Measurements from ENCODE around the gene CD6.

The CD6 gene

GRCh38 chr11:61026121-61027031 is 54.9 kb downstream of the CD6 start:
- peak; percentile 78 for DNase-seq (ENCODE audit: low spot score)

DNA sequence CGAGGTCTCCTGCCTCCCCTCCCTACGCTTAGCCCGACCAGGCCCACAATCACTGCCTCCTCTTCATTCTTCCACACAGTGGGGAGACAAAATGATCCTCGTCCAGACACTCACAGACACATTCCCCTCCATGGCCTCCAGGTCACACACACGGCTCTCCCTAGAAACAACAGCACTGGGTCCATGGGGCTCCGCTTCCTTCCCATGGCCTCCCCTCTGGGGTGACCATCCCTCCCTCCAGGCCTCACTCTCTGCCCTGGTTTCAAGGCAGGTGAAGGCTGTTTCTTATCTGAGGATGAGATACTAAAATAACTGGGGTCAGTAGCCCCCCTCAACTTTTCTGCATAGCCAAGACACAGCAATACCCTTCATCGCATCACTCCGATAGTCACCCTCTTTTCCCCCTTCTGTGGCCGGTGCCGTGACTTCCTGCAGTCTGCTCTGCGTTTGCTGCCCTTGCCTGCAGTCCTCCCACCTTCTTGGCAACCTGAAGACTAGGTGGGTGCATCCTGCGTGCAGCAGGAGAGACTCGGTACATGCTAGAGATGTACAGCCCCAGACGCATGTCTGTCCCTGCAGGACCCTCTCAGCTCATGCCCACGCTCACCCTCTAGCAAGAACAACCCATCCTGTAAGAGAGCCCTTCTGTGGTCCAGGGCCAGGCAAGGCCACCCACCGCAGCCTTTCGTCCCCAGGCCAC is 55.8 kb downstream of the CD6 start:
- DNase-seq (ENCODE audit: low spot score), result no peak

- peak; percentile 68 for DNase-seq (ENCODE audit: low spot score)
Observed at GRCh38 chr11:61028135-61028729, 56.8 kb downstream of the CD6 start.

GRCh38 chr11:61032824-61033223 is 61.3 kb downstream of the CD6 start:
- DNase-seq (ENCODE audit: low spot score), result no peak

- no peak for DNase-seq (ENCODE audit: low spot score)
Observed at GRCh38 chr11:61033417-61033816, 61.9 kb downstream of the CD6 start.

DNA sequence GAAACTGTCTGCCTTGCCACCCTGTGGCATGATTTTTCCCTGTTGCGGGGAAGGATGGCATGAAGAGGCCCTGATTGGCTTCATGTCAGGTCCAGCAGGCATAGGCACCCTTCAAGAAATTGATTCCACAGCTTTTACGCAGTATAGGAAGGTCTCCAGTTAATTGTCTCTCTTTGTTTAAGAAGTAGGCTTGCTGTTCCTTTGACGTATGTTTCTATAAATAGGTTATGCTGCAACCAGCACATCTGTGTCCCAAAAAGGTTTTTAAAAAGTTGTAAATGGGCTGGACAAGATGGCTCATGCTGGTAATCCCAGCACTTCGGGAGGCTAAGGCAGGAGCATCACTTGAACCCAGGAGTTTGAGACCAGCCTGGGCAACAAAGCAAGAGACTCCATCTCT is 62.6 kb downstream of the CD6 start:
- DNase-seq (ENCODE audit: low spot score), result no peak

- no peak for DNase-seq (ENCODE audit: low spot score)
Observed at GRCh38 chr11:61034704-61035525, 63.4 kb downstream of the CD6 start.

DNA sequence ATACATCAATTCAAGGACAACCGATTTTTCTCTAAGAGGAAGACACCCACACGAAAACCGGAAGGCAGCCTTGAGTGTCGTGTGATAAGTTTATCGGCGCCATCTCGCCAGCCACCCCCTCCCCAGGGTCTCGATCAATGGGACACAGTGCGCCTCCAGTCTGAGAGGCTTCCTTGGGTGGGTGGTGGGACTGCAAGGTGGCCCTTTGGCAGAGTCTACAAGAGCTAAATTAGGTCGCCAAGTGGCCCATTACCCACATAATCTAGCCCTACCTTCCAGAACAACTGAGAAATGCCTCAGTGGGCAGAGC is 64.0 kb downstream of the CD6 start:
- DNase-seq (ENCODE audit: low spot score), result no peak

- DNase-seq (ENCODE audit: low spot score), result no peak
Observed at GRCh38 chr11:61037441-61038093, 66.1 kb downstream of the CD6 start.

DNA sequence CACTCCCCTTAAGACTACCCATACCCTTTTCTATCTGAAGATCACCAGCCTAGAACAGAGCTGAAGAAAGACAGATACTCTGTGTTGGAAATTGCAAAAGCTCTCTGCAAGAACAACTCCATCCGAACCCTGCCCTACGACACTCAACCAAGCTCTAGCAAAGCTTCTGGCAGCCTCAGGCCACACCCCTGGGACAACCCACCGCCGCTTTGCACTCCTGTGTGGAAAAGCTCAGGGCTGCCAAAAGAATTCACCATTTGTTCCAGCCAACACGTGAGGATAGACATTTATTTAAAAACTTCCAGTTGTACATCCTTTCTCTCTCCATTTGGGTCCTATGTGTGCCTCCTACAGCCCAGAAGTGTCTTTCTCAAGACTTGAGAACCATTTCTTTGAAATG is 68.4 kb downstream of the CD6 start:
- no peak for DNase-seq (ENCODE audit: low spot score)

- peak; percentile 94 for DNase-seq (ENCODE audit: low spot score)
Observed at GRCh38 chr11:61041755-61042518, 70.5 kb downstream of the CD6 start.

DNA sequence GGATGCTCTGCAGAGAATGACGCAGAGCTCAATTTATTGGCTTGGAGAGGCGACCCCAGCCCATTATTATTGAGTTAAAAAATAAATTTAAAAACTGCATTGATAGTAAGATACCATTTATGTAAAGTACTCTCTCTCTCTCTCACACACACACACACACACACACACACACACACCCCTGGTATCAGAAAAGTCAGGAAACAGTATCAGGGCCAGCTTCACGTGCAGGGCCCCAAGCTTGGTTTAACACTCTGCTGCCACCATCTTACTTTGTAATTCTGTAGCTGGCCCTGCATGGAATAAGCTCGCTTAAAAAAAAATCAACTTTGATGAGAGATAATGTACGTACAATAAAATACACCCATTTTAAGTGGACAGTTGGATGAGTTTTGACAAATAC is 71.1 kb downstream of the CD6 start:
- DNase-seq (ENCODE audit: low spot score), result no peak

- no peak for DNase-seq (ENCODE audit: low spot score)
Observed at GRCh38 chr11:61042961-61043540, 71.6 kb downstream of the CD6 start.

DNA sequence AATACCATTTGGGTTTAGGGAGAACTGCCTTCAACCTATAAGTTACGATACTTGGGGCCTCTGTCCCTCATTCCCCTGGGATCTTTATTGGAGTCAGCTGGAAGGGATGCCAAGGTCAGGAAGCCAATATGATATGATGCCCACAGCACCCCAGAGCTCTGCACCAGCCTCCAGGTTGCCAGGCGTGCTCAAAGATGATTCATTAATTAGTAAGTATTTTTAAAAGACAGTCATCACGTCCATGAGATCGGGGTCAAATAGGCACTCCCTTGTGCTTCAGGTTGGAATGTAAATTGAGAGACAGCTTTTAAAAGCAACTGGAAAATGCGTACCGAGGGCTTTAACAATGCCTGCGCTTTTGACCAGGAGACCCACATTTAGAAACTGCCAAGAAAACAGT is 73.8 kb downstream of the CD6 start:
- no peak for DNase-seq (ENCODE audit: low spot score)

DNA sequence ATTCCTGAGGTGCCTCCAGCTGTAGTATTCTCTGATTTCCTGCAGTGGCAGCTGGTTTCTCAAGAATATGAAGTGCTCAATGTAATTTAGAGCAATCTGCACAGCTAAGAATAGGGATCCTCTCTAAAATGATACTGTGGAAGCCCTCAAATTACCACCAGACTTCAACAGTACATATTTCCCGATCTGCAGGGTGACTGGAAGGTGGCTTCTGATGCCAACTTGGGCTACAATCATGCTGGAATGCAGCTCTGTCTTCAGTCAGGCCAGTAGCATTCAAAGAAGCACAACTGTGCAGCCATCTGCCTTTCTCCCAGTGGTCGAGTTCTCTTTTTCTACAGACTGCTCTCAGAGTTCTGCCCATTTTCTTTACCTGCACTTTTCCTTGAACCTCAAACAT is 75.4 kb downstream of the CD6 start:
- no peak for DNase-seq (ENCODE audit: low spot score)

DNA sequence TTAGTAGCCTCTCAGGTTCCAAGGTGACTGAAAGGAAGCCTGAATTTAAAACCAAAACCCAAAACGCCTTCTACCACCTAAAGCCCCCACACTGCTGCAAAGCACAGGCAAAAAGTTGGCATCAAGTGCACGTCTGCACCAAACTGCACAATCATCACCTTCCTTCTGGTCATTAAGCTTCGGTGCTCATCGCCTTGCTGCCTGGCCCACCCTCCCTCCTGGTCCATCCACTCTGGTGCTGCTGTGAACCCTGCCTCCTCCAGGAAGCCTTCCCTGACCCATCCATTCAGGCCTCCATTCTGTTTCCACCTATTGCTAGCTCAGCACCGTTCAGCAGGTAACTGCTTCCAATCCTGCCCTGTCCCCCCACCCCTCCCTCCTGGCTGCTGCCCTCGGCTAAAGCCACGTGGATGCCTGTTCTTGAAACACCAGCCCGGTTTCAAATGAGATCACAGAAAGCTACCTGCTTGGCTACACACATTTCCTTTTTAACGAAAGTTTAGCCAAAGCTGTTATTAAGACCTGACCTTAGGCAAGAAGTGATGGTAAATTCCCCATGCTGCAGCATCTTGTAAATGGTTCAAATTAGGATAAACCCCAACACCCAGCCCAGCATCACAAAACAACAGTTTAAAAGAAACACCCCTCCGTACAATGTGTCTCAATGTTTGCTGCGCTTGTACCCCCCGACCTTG is 77.0 kb downstream of the CD6 start:
- DNase-seq (ENCODE audit: low spot score), result no peak

DNA sequence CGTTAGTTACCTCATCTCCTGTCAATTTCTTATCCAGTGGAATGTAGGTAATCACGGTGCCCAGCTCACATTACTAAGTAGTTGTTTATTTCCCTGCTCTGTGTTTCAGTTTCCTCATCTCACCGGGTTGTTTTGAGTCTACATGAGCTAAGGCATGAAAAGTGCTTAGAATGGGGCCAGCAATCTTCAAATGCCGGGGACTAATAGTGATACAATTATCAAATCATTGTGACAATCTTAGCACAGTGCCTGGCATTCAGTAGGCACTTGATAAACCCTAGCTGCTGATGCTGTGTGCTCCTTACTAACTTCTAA is 77.5 kb downstream of the CD6 start:
- no peak for DNase-seq (ENCODE audit: low spot score)

DNA sequence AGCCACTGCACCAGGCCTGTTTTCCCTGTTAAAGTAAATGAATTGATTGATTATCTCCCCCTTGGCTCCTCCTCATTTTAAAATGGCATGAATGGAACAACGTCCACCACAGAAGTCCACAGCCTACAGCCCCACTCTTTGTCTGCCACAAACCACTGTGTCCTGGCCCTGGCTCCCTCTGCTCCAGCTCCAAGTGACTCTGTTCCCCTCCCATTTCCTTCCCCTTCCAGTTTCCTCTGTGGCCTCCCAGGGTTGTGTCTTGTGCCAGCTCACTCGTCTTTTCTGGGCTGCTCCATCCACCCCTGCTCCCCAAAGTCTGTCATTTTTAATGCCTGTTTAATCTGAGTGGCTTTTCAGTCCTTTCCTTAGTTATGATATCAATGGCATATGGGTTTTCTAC is 78.4 kb downstream of the CD6 start:
- DNase-seq (ENCODE audit: low spot score), result no peak

- DNase-seq (ENCODE audit: low spot score), result no peak
Observed at GRCh38 chr11:61052182-61052972, 80.9 kb downstream of the CD6 start.
